MCF 10A (cell line): ENCODE measurements around the gene GMDS. TPM values are rescaled to one million over a fixed set of nuclear protein-coding genes. Genes with fewer than 3 reads are reported as not detected.

Source experiments
- BruUV-seq: library from RNA; stranded (reverse); fragments of 400-500 nt; replicated peaks from 2 replicates; lab custom pipeline; 2021; lab: Mats Ljungman, UMichigan
- CTCF ChIA-PET: fragments of 300-600 bp; sonication (Branson Sonifier 250); formaldehyde crosslinking; extraction: SDS; loops from one replicate; lab custom pipeline; 2021; ENCODE audit warnings: antibody characterized with exemption, inconsistent platforms; lab: Yijun Ruan, JAX
- POLR2A ChIA-PET: fragments of 300-600, 350-650 bp; sonication (Branson Sonifier 250); formaldehyde crosslinking; extraction: SDS; loops from one replicate; lab custom pipeline; 2020; ENCODE audit warnings: antibody characterized with exemption, inconsistent platforms; lab: Yijun Ruan, JAX
- DNase-seq: peaks from one replicate; pipeline ENCODE4 v3.0.0-alpha.2; 2018; ENCODE audit not compliant: unreplicated experiment
- H3K27ac Mint-ChIP-seq: one replicate; pipeline ENCODE4 v1.8.0; 2022; ENCODE audit warnings: mild to moderate bottlenecking, low read depth, mixed read lengths; ENCODE audit not compliant: unreplicated experiment
- H3K27me3 Mint-ChIP-seq: one replicate; pipeline ENCODE4 v1.8.0; 2022; ENCODE audit warnings: mixed read lengths; ENCODE audit not compliant: insufficient read depth, unreplicated experiment
- H3K36me3 Mint-ChIP-seq: one replicate; pipeline ENCODE4 v1.8.0; 2022; ENCODE audit warnings: mild to moderate bottlenecking, moderate library complexity, mixed read lengths; ENCODE audit not compliant: insufficient read depth, unreplicated experiment
- H3K4me1 Mint-ChIP-seq: one replicate; pipeline ENCODE4 v1.8.0; 2022; ENCODE audit warnings: mixed read lengths; ENCODE audit not compliant: insufficient read depth, unreplicated experiment
- H3K4me3 Mint-ChIP-seq: one replicate; pipeline ENCODE4 v1.8.0; 2022; ENCODE audit warnings: mild to moderate bottlenecking, moderate library complexity, mixed read lengths; ENCODE audit not compliant: unreplicated experiment
- H3K9me3 Mint-ChIP-seq: one replicate; pipeline ENCODE4 v1.8.0; 2022; ENCODE audit warnings: mixed read lengths; ENCODE audit not compliant: unreplicated experiment
- CTCF ChIP-seq: fragments of 200-600 bp; IDR thresholded peaks from one replicate; pipeline ENCODE4 v1.8.0; 2022; ENCODE audit warnings: antibody characterized with exemption, mild to moderate bottlenecking; ENCODE audit not compliant: unreplicated experiment
- intact Hi-C: fragments of 100-400 bp; cut with micrococcal nuclease; formaldehyde crosslinking; loops from 2 replicates; pipeline ENCODE4 v1.14.1; 2022
- total RNA-seq: library from RNA; stranded (reverse); gene quantifications from 2 replicates; pipeline ENCODE4 v1.2.3, GENCODE V29; 2022

The GMDS gene
- total RNA-seq, 1 experiment from 2014 or later = 24.9 TPM

DNA sequence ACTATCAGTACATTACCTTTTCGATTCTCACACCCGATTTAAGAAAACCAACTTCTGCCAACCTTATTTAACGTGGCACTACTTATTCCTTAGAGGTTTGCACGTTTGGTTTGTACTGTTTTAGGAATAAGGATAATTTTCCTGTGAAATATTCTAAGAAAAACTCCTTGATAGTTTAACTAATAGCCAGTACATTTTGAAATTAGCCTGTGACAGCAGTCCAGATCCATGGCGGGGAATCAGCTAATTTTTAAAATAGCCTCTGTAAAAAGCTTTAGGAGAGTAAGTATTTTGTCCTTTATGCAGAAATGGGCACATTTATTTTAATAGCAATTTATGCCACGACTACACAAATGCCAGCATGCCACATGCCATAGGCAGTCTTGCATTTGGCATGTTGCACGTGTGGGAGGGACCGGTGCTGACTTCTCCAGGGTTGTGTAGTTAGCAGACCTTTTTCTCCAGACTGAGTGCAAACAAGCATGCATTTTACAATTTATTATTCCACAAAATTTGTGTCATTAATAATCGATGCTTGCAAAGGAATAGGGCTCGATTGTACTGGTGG lies 629.5 kb downstream of the GMDS start:
- H3K9me3 Mint-ChIP-seq = no peaks in the 10 kb centered on the region
- ChIA-PET CTCF (interaction anchor here (0.9 to 1.5 kb wide), 3 partner anchors 19 to 488 kb away, joined by 4 to 5 read pairs (median 4); no protein-coding TSS in a partner anchor), POLR2A (no interaction called here)
- no peak for DNase-seq
- no TSS peak for BruUV-seq
- no peak overlapping the region for H3K27ac Mint-ChIP-seq
- peaks cover 7% of the 10 kb centered on the region for H3K36me3 Mint-ChIP-seq
- no peak for TF ChIP-seq CTCF
- no peaks in the 10 kb centered on the region for H3K4me1 Mint-ChIP-seq
- intact Hi-C loops = no loop called here
- H3K4me3 Mint-ChIP-seq = no peak overlapping the region
- H3K27me3 Mint-ChIP-seq = no peaks in the 10 kb centered on the region

- Mint-ChIP-seq H3K9me3 (no peaks in the 10 kb centered on the region), H3K27me3 (no peaks in the 10 kb centered on the region), H3K4me3 (no peak overlapping the region), H3K4me1 (no peaks in the 10 kb centered on the region), H3K36me3 (peaks cover 7% of the 10 kb centered on the region), H3K27ac (no peak overlapping the region)
- no peak for DNase-seq
- ChIA-PET CTCF (interaction anchor here (0.9 to 1.5 kb wide), 3 partner anchors 19 to 489 kb away, joined by 4 to 8 read pairs (median 4); no protein-coding TSS in a partner anchor), POLR2A (no interaction called here)
- no peak for TF ChIP-seq CTCF
- intact Hi-C loops = no loop called here
- no TSS peak for BruUV-seq
Measured at GRCh38 chr6:1615151-1615852, 630.1 kb downstream of the GMDS start.

GRCh38 chr6:1614448-1615150 lies 630.8 kb downstream of the GMDS start:
- H3K27me3 Mint-ChIP-seq = no peaks in the 10 kb centered on the region
- peaks cover 7% of the 10 kb centered on the region for H3K36me3 Mint-ChIP-seq
- BruUV-seq = no TSS peak
- no peak overlapping the region for H3K4me3 Mint-ChIP-seq
- CTCF ChIA-PET = interaction anchor here (0.9 to 1.5 kb wide), 4 partner anchors 18 to 490 kb away, joined by 4 to 8 read pairs (median 4); no protein-coding TSS in a partner anchor
- no peaks in the 10 kb centered on the region for H3K9me3 Mint-ChIP-seq
- no peak for DNase-seq
- intact Hi-C loops = loop anchor here (5.0 kb wide), 1 partner anchor 178 kb away; no protein-coding TSS in a partner anchor
- no peak for TF ChIP-seq CTCF
- no peak overlapping the region for H3K27ac Mint-ChIP-seq
- POLR2A ChIA-PET = interaction anchor here (0.8 to 1.5 kb wide), 2 partner anchors 71 to 493 kb away, joined by 3 to 5 read pairs; no protein-coding TSS in a partner anchor
- no peaks in the 10 kb centered on the region for H3K4me1 Mint-ChIP-seq
